HG02852 (cell line): ENCODE results near the gene KDM4B.
"Not testable (repeated sequence)": the region's sequence is repeated elsewhere in the genome, so short reads cannot be mapped to it uniquely, and the experiment has no call there.

Experiments used
- ATAC-seq: cut with Tn5 transposase; IDR thresholded peaks from one replicate; pipeline ENCODE4 v1.9.1; 2021; ENCODE audit warnings: mild to moderate bottlenecking, moderate library complexity; ENCODE audit not compliant: unreplicated experiment

Gene KDM4B

DNA sequence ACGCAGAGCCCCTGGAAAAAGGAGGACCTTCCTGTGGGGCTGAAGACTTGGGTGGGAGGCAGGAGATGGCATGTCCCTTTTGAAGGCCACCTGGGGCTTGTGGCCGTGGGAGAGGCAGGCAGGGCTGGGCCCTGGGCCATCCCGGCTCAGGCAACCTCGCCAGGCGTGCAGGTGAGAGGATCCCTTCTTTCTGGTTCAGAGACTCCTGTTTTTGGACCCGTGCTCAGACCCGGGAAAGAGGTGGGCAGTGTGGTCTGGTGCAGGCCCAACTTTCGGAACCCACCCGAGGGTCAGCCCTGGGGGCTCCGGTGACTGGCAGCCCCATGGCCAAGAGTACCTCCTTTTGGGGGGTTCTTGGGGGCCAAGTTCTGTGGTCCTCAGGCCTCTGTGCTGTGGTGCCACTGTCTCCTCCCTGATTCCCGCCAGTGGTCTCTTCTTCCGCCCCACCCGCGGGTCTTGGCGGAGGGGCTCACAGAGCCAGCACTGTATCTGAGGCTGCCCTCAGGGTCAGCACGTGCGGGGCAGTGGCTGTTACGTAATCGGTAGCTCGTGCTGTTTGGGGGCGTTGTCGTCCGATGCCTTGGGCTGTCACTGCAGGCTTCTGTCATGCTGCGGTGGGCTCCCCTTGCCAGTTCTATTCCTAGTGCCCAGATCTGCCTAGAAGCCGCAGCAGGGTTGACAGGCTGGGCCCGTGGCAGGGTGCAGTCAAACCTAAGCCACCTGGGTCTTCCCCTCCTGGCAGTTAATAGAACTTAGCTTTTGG, 42.7 kb downstream of the KDM4B start:
- no peak for ATAC-seq

DNA sequence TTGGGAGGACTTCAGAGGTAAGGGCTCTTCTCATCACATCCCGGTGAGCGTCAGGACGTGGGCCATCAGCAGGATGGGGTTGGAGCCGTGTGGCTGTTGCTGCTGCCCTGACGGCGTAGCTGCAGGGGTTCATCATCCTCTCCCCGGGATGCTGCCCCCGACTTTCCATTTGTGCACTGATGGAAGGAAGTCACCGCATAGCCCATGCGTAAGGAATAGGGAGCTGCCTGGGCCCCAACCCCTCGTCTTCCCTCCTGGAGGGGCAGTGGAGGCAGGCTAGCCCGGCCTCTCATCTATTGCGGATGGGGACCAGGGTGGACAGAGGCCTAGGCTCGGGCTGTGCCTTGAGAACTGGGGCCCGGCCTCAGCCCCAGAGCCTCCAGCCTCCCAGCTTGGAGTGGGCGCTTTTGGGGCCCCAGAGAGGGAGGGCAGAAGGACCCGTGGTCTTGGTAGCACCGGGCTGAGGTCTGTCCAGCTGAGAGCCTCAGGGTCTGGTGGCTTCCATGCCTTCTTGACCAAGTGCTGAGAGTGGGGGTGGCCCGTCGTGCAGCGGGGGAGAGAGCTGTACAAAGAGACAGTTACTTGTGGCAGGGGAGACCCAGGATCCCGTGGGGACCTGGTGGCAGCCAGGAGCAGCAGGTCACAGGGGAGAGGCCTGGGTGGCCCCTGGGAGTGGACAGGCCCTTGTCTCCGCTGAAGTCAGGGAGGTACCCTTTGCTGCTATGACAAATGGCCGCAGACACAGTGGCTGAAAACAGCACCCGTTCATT, 44.0 kb downstream of the KDM4B start:
- ATAC-seq, result no peak

DNA sequence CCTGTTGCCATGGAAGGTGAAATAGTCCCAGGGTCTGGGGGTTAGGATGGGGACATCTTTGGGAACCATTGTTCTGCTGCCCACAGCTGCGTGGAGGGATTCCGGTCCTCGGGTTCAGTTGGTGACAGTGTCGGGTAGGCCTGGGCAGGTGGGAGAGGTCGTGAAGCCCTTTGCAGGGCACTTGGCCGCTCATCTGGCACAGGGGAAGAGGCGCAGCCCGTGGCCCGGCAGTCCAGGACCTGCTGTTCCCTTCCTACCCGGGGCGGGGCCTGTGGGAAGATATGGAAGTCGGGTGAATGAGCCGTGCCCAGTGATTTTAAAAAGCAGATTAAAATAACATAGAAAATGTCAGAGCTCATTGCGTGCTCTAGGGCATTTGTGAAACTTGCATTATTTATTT, 44.8 kb downstream of the KDM4B start:
- ATAC-seq, result no peak

DNA sequence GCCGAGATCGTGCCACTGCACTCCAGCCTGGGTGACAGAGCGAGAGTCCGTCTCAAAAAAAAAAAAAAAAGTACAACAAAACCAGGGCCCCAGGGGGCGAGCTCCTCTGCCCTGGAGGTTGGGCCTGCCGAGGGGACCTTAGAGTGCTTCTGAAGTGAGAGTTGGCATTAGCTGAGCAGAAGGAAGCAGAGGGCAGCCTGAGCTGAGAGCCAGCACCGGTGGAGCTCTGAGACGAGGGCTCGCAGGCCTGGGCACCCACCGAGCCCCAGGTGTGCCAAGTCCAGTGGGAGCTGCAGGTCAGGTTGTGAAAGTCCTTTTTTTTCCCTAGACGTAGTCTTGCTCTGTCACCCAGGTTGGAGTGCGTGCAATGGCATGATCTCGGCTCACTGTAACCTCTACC, 46.0 kb downstream of the KDM4B start:
- ATAC-seq, result no peak

DNA sequence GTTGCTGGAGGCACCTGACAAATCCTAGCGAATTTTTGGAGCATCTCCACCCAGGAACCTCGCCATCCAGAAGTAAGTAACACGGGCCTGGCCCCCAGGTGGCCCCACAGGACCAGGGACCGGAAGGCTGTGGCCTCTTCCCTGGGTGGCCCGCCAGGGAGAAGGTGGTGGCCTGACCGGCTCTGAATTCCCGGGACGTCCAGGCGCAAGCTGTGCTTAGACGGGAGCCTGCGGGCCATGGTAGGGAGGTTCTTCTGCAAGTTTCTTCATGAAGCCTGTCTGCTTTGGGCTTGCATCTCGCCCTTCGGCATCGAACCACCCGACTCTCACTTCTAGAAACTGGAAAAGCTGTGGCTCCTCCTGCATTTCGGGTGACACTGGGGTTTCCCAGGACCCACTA, 47.4 kb downstream of the KDM4B start:
- ATAC-seq, result no peak

DNA sequence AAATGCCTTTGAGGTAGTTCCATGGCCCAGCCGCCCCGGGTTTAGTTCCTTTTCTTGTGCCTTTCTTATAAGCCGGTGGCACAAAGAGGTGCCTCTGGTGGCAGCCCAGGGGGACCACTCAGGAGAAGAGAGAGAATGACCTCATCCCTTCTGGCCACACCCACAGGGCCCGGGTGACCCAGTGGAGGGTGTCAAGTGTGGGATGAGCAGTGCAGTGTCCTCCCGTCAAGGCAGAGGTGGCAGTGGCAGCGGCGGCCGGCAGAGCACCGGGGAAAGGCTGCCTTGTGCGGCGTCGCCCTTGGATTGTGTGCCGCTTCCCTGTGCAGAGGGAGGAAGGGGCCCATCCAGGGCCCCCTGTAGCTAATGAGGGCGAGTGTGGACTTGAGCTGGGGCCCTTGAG, 47.9 kb downstream of the KDM4B start:
- ATAC-seq, result no peak

DNA sequence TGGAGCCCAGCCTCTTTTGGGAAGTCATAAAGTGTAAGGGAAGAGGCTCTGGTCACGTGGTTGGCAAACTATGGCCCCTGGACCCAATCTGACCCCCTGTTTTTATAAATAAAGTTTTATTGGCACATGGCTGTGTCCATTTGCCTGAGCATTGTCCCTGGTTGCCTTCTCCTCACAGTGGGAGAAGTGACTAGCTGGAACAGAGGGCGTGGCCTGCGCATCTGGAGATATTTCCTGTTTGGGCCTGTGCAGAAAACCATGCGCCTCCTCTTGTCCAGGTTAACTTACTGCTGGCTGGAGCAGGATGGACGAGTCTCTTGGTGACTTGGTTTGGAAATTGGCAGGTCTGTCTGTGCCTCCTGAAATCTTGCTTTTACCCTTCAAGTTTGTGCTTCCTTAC, 48.3 kb downstream of the KDM4B start:
- no peak for ATAC-seq

DNA sequence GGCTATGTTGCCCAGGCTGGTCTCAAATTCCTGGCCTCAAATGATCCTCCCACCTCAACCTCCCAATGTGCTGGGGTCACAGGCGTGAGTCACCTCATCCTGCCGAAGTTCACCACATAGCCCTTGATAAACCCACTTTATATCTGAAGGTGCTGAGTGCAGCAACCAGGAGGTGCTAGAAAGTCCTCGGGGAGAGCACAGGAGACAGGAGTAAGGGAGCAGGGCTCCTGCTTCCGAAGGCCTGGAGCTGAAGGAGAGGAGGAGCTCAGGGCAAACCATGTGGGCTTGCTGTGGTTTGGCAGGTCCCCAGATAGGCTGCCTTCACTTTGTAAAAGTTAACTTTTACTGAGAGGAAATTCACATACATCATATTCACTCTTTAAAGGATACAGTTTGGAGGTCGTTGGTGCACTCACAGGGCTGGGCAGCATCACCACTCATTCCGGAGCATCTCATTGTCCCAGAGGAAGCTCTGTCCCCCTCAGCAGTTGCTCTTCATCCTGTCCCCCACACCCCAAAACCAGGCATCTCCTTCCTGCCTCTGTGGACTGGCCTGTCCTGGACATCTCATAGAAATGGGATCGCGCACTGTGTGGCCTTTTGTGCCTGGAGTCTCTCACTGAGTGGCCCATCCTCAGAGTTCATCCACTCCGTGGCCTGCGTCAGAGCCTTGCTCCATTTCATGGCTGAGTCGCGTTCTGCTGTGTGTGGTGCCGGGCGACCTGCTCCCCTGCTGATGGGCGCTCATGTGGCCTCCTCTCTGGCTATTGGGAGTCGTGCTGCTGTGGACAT, 49.5 kb downstream of the KDM4B start:
- ATAC-seq, result no peak

DNA sequence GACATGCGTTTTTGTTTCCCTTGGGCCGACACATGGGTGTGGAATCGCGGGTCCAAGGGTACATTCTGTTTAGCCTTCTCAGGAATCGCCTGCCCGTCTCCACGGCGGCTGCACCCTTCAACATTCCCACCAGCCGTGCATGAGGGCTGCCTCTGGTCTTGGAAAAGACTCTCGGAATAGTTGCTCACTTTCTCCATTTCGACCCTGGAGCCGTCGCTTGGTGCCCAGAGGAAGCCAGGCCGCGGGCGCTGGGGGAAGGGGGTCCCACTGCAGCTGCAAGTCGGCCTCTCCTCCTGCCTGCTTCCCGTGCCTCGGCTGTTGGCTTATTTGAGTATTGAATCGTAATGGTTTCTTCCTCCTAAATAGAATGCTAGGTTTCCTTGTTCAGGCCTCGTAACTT, 51.5 kb downstream of the KDM4B start:
- ATAC-seq, result no peak

DNA sequence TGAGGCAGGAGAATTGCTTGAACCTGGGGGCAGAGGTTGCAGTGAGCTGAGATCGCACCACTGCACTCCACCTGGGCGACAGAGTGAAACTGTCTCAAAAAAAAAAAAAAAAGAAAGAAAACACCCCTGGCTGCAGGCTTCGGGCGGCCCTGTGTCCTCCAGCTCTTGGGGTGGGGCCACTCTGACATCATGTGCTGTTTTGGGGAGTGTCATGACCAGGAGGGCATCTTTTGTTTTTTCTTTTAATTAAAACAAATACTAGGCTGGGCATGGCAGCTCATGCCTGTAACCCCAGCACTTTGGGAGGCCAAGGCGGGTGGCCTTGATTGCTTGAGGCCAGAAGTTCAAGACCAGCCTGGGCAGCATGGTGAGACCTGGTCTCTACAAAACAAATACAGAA, 52.1 kb downstream of the KDM4B start:
- ATAC-seq, result no peak

DNA sequence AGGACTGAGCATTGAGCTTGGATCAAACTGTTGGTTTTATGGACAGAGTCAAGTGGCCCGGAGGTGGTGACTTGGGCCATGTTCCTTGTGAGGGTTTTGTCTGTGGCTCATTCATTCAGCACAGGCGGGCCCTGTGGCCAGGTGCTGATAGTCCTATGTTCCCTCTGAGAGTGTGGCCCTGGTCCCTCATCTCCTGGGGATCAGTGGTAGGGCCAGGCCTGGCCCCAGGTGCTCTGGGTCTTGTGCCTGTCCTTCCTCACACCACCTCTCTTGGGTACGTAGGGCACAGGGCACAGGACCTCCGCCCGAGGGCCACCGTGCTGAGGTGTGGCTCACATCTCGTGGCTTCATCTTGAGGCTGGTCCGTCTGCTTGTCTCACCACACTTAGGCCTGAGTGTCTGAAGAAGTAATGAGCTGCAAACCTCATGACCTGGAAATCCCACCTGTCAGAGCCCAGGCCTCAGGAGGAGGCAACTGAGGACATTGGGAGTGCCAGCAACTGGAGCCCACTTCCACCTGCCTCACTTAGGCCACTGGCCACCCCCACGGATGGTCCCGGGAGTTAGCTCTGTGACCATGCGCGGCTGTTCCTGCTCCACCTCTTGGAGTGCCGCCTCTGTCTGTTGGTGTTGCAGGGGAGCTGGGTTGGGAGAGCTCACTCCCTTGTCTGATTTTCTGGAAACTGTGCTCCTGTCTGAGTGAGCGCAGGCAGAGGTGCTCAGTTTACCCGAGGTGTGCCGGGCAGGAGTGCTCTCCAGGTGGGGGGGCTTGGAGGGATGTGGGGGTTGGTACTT, 53.4 kb downstream of the KDM4B start:
- ATAC-seq, result no peak

DNA sequence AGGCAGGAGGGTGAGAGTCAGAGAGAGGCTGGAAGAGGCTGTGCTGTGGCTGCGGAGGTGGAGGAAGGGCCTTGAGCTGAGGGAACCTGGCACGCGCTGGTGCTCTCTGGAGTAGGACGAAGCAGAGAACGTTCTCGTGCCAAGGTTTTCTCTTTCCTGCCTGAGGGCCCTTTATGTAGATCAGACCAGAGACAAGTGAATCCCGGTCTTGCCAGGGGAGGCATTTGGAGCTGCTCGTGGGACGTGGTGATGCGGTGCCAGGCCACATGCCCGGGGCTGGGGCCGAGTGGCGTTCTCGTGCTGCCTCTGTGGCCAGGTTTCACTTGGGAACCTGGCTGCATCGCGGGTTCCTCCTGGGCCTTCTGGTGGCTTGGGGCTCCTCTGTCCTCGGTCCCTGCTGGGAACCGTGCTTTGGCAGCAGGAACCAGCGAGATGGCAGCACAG, 54.2 kb downstream of the KDM4B start:
- no peak for ATAC-seq

DNA sequence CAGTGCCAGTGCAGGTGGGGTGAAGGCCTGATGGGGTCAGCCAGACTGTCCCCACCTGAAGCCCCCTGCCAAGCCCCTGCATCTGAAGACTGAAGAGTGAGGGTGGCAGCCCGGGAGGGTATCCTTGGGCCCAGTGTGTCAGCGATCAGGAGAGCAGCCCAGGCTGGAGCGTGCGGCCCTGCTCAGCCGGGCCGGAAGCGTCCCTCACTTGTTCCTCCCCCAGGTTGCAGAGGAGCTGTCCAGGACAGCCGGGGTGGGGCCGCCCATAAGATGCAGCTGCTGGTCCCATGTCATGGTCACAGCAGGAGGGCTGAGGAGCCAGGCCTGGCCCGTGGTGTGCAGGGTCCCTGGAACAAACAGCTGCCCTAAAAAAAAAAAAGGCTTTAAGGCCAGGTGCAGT, 55.4 kb downstream of the KDM4B start:
- no peak for ATAC-seq

DNA sequence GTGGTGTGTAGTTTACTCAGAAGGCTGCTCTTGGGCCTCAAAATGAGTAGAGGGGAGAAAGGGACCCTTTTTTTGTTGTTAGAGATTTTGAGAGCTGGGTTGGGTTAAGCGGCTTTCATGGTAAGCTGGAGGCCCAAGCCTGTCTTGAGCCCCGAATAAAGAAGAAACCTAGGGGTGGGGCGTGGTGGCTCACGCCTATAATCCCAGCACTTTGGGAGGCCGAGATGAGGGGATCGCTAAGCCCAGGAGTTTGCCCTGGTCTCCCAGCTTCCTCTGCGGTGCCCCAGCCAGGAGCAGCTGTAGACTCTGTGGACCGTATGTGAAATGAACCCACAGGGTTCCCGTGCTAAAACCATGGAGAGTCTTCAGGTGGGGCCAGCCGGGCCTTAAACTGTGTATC, 56.1 kb downstream of the KDM4B start:
- no peak for ATAC-seq

DNA sequence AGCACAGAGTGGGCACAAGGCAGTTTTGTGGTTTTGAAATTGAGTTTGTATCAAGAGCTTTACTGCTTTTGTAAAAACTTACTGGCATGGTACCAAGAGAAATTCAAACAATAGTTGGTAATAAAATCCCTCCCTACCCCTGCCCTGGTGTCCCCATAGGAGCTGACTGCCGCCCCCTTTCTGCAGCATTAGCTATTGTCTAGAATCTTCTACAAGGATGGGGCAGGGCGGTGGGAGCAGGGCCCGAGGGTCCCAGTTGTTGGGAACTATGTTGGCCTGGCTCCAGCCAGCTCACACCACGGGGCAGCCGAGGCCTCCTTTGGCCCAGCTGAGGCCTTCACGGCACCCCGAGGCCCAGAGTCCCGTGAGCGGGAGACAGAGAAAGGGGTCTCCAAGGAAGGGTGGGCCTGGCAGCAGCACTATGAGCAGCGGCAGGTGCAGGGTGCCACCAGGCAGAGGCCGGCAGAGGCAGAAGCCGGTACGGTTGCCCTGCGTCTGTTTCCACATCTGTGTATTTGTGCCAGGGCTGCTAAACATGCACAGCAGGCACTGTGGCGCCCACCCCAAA, 57.9 kb downstream of the KDM4B start:
- no peak for ATAC-seq

DNA sequence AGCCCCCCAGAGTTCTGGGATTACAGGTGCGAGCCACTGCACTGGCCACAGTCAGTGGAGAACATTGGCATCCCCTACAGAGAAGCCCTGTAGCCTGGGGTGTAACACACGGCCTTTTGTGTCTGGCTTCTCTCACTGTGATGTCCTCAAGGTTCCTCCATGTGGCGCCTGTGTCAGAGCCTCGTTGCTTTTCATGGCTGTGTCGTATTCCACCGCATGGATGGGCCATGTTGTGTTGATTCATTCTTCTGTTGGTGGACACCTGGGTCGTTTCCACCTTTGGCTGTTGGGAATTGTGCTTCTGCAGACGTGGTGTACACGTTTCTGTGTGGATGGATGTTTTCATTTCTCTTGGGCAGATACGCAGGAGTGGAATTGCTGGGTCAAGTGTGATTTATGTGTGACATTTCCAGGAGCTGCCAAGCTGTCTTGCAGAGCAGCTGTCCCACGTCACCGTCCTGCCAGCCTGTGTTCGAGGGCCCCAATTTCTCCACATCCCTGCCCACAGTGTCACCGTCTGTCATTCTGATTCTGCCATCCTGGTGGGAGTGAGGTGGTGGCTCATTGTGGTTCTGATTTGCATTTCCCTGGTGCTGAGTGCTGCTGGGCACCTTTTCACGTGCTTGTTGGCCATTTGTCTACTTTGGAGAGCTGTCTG, 59.4 kb downstream of the KDM4B start:
- ATAC-seq, result no peak

DNA sequence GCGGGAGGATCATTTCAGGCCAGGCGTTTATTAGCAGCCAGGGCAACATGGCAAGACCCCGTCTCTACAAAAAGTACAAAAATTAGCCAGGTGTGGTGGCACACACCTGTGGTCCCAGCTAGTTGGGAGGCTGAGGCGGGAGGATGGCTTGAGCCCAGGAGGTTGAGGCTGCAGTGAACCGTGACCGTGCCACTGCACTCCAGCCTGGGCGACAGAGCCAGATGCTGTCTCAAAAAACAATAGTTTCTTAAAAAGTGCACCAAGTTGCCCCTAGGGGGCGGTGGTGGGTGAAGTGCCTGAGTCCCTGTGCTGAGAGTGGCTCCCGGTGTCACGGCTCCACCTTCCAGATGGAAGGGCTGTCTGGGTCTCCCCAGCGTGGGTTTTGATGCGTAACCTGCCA, 60.7 kb downstream of the KDM4B start:
- not testable (repeated sequence) for ATAC-seq

DNA sequence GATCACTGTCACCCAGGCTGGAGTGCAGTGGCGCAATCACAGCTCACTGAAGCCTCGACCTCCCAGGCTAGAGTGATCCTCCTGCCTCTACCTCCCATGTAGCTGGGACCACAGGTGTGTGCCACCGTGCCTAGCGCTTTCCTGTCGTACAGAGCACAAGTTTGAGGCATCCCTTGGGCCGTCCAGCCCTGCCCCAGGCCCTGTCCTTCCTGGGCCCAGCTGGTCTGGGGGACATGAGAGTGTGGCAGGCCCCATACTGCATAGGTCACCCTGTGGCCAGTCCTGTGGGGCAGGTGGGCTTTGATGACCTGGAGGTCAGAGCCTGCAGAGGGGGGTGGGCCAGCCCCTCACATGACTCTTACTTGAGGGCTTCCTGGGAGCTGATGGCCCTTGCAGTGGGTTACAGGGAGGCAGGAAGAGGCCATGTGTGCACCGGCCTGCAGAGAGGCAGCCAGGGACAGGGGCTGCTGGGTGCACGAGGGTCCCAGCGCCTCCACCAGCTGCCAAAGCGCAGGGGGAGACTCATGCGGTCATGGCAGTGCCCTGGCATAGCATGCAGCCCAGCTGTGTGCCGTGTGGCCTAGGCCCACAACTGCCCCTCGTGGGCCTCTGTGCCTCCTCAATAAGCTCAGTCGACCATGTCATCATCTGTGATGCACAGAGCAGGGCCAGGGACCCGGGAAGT, 61.4 kb downstream of the KDM4B start:
- ATAC-seq, result no peak

DNA sequence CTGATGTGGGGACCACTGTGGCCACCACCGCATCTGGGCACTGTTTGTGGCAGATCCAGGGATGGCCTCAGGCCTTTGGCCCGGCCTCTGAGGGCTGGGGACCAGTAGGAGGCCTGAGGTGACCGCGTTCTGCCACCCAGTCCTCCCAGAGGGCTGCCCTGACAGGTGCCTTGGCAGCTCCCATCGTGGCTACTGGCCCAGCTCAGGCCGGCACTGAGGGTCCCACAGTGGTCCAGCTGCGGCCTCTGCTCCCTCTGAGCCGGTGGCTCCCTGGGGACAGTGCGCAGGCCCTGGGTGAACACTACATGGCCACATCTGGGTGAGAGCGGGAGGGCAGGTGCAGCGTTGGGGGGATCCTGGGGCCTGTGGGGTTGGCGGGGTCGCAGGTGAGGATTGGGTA, 61.9 kb downstream of the KDM4B start:
- no peak for ATAC-seq
